DMS 273 treated with DMSO at 0.1 percent for 48 hours (cell line): ENCODE measurements around the gene PLBD2.

ENCODE experiments used
- DNase-seq: peaks from one replicate; lab custom pipeline; 2025; lab: John Stamatoyannopoulos, UW

The PLBD2 gene

GRCh38 chr12:113370923-113371682 lies 12.7 kb downstream of the PLBD2 start:
- DNase-seq = no peak

- DNase-seq = no peak
Observed at GRCh38 chr12:113371808-113372207, 13.4 kb downstream of the PLBD2 start.

- no peak for DNase-seq
Observed at GRCh38 chr12:113372371-113372770, 14.0 kb downstream of the PLBD2 start.

- no peak for DNase-seq
Observed at GRCh38 chr12:113373440-113373839, 15.1 kb downstream of the PLBD2 start.

- DNase-seq = no peak
Observed at GRCh38 chr12:113373969-113374368, 15.6 kb downstream of the PLBD2 start.

- no peak for DNase-seq
Observed at GRCh38 chr12:113374823-113375428, 16.5 kb downstream of the PLBD2 start.

- DNase-seq = no peak
Observed at GRCh38 chr12:113378291-113378690, 19.9 kb downstream of the PLBD2 start.

- DNase-seq = no peak
Observed at GRCh38 chr12:113381220-113381619, 22.8 kb downstream of the PLBD2 start.

- no peak for DNase-seq
Observed at GRCh38 chr12:113382206-113382605, 23.8 kb downstream of the PLBD2 start.

GRCh38 chr12:113384778-113385177 lies 26.4 kb downstream of the PLBD2 start:
- DNase-seq = no peak

- no peak for DNase-seq
Observed at GRCh38 chr12:113385282-113385882, 27.0 kb downstream of the PLBD2 start.

GRCh38 chr12:113386866-113387566 lies 28.6 kb downstream of the PLBD2 start:
- no peak for DNase-seq

- no peak for DNase-seq
Observed at GRCh38 chr12:113387631-113388030, 29.2 kb downstream of the PLBD2 start.

GRCh38 chr12:113388351-113388750 lies 30.0 kb downstream of the PLBD2 start:
- no peak for DNase-seq

GRCh38 chr12:113390064-113391043 lies 32.0 kb downstream of the PLBD2 start:
- DNase-seq = no peak

GRCh38 chr12:113391145-113391544 lies 32.8 kb downstream of the PLBD2 start:
- no peak for DNase-seq

- no peak for DNase-seq
Observed at GRCh38 chr12:113391650-113392337, 33.4 kb downstream of the PLBD2 start.

- DNase-seq = no peak
Observed at GRCh38 chr12:113392520-113392919, 34.1 kb downstream of the PLBD2 start.

- no peak for DNase-seq
Observed at GRCh38 chr12:113392988-113393579, 34.7 kb downstream of the PLBD2 start.

- DNase-seq = no peak
Observed at GRCh38 chr12:113393749-113394148, 35.4 kb downstream of the PLBD2 start.
